Stimulated activated naive CD4-positive, alpha-beta T cell treated with Interleukin-2 at 50 U/mL for 16 hours (primary cell): ENCODE data around the gene GAS5.
"Not testable (repeated sequence)": the region's sequence is repeated elsewhere in the genome, so short reads cannot be mapped to it uniquely, and the experiment has no call there.

Experiments
- DNase-seq: peaks from one replicate; lab custom pipeline; 2025; lab: John Stamatoyannopoulos, UW

GAS5 gene

GRCh38 chr1:173869021-173869359 is 1.2 kb upstream of the GAS5 start:
- DNase-seq, result no peak

DNA sequence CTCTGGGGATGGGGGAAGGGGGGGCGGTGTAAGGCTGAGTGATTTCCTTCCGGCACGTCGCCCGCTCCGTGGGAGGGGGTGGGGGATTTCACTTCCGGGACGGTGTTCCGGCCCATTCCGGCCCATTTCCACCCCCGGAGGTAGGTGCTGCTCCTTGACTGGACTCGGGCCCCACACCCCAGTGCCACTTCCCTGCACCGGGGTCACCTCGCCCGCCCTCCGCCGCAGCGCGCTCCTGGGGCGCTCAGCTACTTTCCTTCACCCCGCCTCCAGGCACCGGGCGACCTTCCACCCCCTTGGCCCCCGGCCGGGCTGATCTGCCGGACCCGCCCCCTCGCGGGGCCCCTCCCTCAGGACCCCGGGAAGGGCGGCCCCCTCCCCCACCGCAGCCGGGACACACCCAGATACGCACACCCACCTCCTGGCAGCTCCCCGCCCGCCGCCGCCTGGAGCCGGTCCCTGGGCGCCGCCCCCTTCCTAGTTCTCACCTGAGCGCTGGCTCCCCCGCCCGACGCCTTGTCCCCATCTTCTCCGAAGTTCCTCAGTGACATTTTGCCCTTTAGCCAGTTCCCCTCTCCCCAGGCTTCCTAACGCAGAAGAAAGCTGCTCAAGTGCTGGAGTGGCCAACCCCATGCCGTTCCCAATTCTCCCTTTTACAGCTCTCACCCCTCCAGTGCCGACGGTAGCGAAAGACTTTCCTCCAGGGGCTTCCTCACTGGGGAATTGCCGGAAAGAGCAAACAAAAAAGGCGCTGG is 654 bp upstream of the GAS5 start, which contains the start of gene ZBTB37:
Gene ZBTB37, plus strand, starts transcription at position 115 of the 755 bp plus-strand sequence. CDS start 1,846 bp downstream, outside the sequence.
- peak; percentile 93 for DNase-seq

DNA sequence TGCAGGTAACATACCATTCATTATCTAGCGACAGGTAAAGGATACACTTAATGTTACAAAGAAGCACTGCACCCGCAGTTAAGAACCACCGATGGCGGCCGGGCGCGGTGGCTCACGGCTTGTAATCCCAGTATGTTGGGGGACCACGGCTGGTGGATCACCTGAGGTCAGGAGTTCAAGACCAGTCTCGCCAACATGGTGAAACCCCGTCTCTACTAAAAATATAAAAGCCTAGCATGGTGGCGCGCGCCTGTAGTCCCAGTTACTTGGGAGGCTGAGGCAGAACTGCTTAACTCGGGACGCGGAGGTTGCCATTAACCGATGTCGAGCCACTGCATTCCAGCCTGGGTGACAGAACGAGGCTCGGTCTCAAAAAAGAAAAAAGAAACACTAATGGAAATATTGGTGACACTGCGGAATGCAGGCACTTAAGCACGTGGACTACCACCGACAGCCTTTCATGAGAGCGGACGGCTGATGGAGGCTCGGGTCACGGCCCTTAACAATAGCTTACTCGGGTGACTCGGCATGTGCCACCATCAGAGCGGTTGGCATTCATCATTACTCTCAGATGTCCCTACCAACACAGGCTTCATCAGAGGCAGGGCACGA is 542 bp downstream of the GAS5 start:
- peak; percentile 62 for DNase-seq

- no peak for DNase-seq
Observed at GRCh38 chr1:173866413-173867115, 1.2 kb downstream of the GAS5 start.

- DNase-seq, result no peak
Observed at GRCh38 chr1:173865468-173866164, 2.2 kb downstream of the GAS5 start.

DNA sequence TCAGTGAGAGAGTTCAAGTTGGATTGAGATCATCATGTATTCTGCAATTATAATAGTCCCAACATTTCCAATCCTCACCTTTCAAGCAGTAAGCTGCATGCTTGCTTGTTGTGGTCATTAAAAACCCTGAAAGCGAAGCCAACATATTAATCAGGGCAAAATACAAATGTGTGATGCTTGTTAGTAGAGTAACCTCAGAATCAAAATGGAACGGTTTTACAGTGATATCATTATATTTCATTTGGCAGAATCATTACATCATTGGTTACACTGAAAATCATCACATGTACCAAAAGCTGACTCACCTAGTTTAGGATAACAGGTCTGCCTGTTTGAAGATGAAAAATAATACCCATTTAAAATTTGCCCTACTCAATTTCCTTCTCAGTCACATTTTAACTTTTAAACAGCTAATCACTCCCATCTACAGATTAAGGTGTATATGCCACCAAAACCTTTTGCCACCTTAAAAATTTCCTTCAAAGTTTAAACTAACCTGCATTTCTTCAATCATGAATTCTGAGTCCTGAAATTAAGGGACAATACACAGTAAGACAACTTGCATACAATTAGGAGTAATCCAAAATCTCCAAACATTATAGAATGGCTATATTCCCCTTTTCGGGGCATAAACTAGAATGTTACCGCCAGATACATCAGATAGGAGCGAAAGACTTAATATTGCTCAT is 3.5 kb downstream of the GAS5 start:
- DNase-seq, result no peak

GRCh38 chr1:173863224-173864161 is 4.3 kb downstream of the GAS5 start:
- DNase-seq, result no peak

DNA sequence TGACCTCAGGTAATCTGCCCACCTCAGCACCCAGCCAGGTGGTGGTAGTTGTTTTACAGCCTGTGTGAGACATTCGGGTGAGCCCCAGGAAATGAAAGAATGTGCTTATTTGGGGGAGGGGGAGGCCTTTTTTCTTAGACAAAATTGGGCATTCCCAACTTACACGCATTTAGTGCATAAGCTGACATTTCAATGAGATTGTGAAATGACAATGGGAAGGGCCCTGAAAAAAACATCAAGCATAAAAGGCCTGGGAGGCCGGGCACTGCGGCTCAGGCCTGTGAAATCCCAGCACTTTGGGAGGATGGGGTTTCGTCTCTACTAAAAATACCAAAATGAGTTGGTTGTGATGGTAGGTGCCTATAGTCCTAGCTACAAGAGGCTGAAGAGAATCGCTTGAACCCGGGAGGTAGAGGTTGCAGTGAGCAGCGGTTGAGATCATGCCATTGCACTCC is 5.0 kb downstream of the GAS5 start:
- no peak for DNase-seq

DNA sequence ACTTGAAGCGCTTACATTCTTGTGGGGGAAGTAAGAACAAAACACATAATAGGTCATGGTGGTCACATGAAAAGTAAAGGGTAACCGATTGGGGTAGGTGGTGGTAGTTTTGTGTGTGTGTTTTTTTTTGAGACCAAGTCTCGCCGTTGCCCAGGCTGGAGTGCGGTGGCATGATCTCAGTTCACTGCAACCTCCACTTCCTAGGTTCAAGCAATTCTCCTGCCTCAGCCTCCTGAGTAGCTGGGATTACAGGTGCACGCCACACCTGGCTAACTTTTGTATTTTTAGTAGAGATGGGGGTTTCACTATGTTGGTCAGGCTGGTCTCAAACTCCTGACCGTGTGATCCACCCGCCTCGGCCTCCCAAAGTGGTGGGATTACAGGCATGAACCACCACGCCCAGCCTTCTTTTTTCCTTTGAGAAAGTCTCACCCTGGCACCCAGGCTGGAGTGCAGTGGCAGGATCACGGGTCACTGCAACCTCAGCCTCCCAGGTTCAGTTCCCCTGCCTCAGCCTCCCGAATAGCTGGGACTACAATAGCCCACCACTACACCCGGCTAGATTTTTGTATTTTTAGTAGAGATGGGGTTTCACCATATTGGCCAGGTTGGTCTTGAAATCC is 5.5 kb downstream of the GAS5 start:
- DNase-seq, result not testable (repeated sequence)

GRCh38 chr1:173861731-173862145 is 6.1 kb downstream of the GAS5 start:
- DNase-seq, result no peak

DNA sequence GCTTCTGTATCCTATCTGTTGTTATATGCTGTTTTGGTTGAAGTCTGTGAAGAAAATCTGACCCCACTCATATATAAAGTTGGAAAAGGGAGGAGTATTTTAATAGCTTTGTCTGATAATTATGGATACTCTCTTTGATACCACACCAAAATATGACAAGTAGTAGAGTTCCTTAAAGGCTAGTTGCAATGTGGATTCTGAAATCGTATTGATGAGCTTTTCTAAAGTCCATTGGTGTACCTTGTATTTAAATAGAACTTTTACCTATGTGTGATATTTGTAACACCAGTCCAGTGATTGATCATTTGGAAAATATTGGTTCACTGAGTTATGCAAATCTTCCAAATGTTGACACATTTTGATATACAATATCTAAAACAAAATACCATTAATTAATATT is 7.7 kb downstream of the GAS5 start:
- DNase-seq, result no peak

DNA sequence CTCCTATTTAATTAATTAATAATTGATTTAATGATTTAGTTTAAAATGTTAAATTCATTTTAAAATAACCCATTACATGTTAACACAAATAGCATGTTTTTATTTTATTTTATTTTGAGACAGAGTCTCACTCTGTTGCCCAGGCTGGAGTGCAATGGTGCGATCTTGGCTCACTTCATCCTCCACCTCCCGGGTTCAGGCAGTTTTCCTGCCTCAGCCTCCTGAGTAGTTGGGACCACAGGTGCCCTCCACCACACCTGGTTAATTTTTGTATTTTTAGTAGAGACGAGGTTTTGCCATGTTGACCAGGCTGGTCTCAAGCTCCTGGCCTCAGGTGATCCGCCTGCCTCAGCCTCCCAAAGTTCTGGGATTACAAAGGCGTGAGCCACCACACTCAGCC is 8.2 kb downstream of the GAS5 start:
- not testable (repeated sequence) for DNase-seq

DNA sequence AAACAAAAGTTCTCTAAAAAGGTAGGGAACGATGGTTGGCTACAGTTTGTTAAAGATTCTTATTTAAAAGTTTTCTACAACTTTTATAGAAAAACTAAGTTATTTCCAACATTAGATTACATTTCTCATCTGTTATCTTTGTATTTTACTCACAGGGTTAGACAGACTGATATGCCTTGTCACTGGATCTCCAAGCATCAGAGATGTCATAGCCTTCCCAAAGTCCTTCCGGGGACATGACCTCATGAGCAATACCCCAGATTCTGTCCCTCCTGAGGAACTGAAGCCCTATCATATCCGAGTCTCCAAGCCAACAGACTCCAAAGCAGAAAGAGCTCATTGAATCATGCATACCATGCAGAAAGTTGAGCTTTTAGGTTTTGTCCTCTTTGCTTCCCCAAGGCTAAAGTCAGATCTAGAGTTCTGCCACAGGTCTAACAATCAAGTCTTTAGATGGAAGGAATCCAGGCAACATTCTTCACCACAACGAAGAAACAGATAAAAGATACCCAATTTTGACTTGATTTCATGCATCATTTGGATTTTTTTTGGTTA is 10.3 kb downstream of the GAS5 start:
- no peak for DNase-seq

GRCh38 chr1:173856903-173857302 is 10.9 kb downstream of the GAS5 start:
- no peak for DNase-seq

GRCh38 chr1:173856014-173856413 is 11.8 kb downstream of the GAS5 start:
- no peak for DNase-seq

- no peak for DNase-seq
Observed at GRCh38 chr1:173853074-173853473, 14.7 kb downstream of the GAS5 start.

DNA sequence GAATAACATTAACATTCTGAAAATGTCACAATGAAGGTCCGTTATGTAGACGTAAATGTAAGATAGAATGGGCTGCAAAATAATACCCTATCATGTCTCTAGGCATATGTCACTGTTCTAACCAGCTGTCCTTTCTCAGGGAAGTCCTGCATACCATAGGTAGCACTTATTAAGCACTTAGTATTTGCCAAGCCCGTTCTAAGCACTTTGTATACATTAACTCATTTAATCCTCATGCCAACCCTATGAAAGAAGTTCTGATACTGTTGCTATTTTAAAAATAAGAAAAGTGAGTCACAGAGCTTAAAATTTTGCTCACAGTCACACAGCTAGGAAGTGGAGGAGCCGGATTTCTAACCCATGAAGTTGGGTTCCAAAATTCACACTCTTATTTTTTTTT is 15.7 kb downstream of the GAS5 start:
- no peak for DNase-seq

- no peak for DNase-seq
Observed at GRCh38 chr1:173832748-173833147, 35.0 kb downstream of the GAS5 start.

GRCh38 chr1:173827611-173828010 is 40.2 kb downstream of the GAS5 start:
- no peak for DNase-seq
